ENCODE results near the gene BIRC7. TPM values are rescaled to one million over a fixed set of nuclear protein-coding genes. Genes with fewer than 3 reads are reported as not detected.

BIRC7 gene
- total and polyA plus RNA-seq, 2 donors (not counting 3 experiments of a cell fraction or from before 2014, with no cell fraction given), result not detected

DNA sequence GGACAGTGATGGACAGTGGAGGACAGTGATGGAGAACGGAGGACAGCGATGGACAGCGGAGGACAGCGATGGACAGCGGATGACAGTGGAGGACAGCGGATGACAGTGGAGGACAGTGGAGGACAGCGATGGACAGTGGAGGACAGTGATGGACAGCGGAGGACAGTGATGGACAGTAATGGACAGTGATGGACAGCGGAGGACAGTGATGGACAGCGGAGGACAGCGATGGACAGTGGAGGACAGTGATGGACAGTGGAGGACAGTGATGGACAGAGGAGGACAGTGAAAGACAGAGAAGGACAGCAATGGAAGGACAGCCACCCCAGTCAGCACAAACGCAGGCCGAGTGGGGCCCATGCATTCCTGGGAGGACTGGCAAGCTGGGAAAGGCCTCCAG lies 21.9 kb downstream of the BIRC7 start:
- H3K27me3 ChIP-seq (ENCODE audit: control insufficient read depth in 2 of 2, insufficient read depth in 2 of 2, low read length in 2 of 2), result peaks cover 37 to 41% of the 10 kb centered on the region in 2 experiments
- H3K4me1 ChIP-seq (ENCODE audit: control insufficient read depth, extremely low read depth, insufficient read depth, low read length), result no peaks in the 10 kb centered on the region
- FAIRE-seq (no peak), DNase-seq (ENCODE audit: low read depth, low spot score) (no peak)
- H3K9me3 ChIP-seq (replicated peaks; ENCODE audit: control insufficient read depth, insufficient read depth, low read length), result no peaks in the 10 kb centered on the region
- no peaks in the 10 kb centered on the region for H4K20me1 ChIP-seq (replicated peaks; ENCODE audit: control insufficient read depth, extremely low read depth, insufficient read depth, low read length)
- ChIA-PET POLR2A (no interaction called here), CTCF (interaction anchor here (2.4 kb wide), 1 partner anchor 34 kb away, joined by 9 read pairs; no protein-coding TSS in a partner anchor)
- no peaks in the 10 kb centered on the region for H3K79me2 ChIP-seq (ENCODE audit: control insufficient read depth, insufficient read depth, low read length)
- H3K36me3 ChIP-seq (ENCODE audit: control insufficient read depth in 2 of 2, extremely low read depth in 1 of 2, insufficient read depth in 2 of 2, low read length in 2 of 2), result no peaks in the 10 kb centered on the region
- BruUV-seq (replicated peaks), result no TSS peak
- no peaks in the 10 kb centered on the region for H3K9me1 ChIP-seq (replicated peaks; ENCODE audit: control insufficient read depth, extremely low read depth, insufficient read depth, low read length)
- no peak overlapping the region for H3K4me3 ChIP-seq (replicated peaks in 1 of 3; ENCODE audit: insufficient read depth in 1 of 3, low read depth in 1 of 3, low read length in 3 of 3)
- H3K9ac ChIP-seq (replicated peaks; ENCODE audit: extremely low read depth, insufficient read depth, low read length), result no peak overlapping the region
- no peak overlapping the region for H2AFZ ChIP-seq (ENCODE audit: low read depth, low read length)
- no peak overlapping the region for H3K27ac ChIP-seq (ENCODE audit: insufficient read depth, low read depth, low read length)
- dilution Hi-C loops (cut with MboI; ENCODE audit: extremely low pct_ligation_motif_present, low sequenced_read_pairs) (no loop called here), intact Hi-C loops (cut with micrococcal nuclease) (no loop called here)
- no peak for TF ChIP-seq POLR2AphosphoS5 (IDR thresholded peaks at IDR 0.05; ENCODE audit: insufficient read depth, low read depth, low read length)
- H3K4me2 ChIP-seq (ENCODE audit: insufficient read depth, low read length), result no peak overlapping the region

DNA sequence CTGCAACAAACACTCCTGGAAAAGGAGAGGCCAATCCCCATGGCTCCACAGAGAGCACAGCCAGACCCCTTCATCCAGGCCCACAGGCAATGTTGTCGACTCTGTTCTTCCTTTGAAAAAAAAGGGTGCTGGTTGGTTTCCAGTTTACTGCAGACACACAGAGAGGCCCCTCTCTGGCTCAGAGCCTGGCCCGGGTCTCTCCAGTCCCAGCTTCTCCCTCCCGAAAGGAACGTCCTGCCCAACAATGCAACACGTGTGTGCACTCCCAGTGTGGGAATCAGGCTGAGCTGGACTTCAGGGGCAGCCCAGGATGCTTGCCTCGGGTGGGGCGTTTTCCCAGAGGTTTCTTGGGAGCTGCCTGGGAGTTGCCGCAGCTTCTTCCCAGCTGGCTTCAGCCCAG lies 23.1 kb downstream of the BIRC7 start:
- no peak overlapping the region for H3K9ac ChIP-seq (replicated peaks; ENCODE audit: extremely low read depth, insufficient read depth, low read length)
- TF ChIP-seq, protein P1, sequence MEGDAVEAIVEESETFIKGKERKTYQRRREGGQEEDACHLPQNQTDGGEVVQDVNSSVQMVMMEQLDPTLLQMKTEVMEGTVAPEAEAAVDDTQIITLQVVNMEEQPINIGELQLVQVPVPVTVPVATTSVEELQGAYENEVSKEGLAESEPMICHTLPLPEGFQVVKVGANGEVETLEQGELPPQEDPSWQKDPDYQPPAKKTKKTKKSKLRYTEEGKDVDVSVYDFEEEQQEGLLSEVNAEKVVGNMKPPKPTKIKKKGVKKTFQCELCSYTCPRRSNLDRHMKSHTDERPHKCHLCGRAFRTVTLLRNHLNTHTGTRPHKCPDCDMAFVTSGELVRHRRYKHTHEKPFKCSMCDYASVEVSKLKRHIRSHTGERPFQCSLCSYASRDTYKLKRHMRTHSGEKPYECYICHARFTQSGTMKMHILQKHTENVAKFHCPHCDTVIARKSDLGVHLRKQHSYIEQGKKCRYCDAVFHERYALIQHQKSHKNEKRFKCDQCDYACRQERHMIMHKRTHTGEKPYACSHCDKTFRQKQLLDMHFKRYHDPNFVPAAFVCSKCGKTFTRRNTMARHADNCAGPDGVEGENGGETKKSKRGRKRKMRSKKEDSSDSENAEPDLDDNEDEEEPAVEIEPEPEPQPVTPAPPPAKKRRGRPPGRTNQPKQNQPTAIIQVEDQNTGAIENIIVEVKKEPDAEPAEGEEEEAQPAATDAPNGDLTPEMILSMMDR (IDR thresholded peaks at IDR 0.05; ENCODE audit: extremely low read depth in 1 of 2, insufficient read depth in 1 of 2, low read depth in 1 of 2, low read length in 2 of 2), result no peak
- no peak for TF ChIP-seq POLR2A (IDR thresholded peaks at IDR 0.05; ENCODE audit: low read depth, low read length)
- TF ChIP-seq FOS (IDR thresholded peaks at IDR 0.05; ENCODE audit: borderline replicate concordance, insufficient read depth, low read length), result no peak
- no peak for TF ChIP-seq GATA2 (IDR thresholded peaks at IDR 0.05; ENCODE audit: insufficient read depth, insufficient read length, low read depth, low read length)
- no peak for TF ChIP-seq JUN (IDR thresholded peaks at IDR 0.05; ENCODE audit: borderline replicate concordance, insufficient read depth, insufficient read length, low read depth)
- no peak for TF ChIP-seq EZH2 (IDR thresholded peaks at IDR 0.05; ENCODE audit: borderline replicate concordance, low read depth, low read length, severe bottlenecking)
- no peak for TF ChIP-seq MYC (IDR thresholded peaks at IDR 0.05; ENCODE audit: low read depth, low read length)
- TF ChIP-seq, protein P2, sequence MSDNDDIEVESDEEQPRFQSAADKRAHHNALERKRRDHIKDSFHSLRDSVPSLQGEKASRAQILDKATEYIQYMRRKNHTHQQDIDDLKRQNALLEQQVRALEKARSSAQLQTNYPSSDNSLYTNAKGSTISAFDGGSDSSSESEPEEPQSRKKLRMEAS (IDR thresholded peaks at IDR 0.05; ENCODE audit: insufficient read depth, insufficient read length), result no peak
- no peaks in the 10 kb centered on the region for H3K9me3 ChIP-seq (replicated peaks; ENCODE audit: control insufficient read depth, insufficient read depth, low read length)
- dilution Hi-C loops (cut with MboI; ENCODE audit: extremely low pct_ligation_motif_present, low sequenced_read_pairs), result no loop called here
- no peaks in the 10 kb centered on the region for H3K36me3 ChIP-seq (ENCODE audit: control insufficient read depth in 2 of 2, extremely low read depth in 1 of 2, insufficient read depth in 2 of 2, low read length in 2 of 2)
- H3K79me2 ChIP-seq (ENCODE audit: control insufficient read depth, insufficient read depth, low read length), result no peaks in the 10 kb centered on the region
- peaks cover 28 to 31% of the 10 kb centered on the region in 2 experiments for H3K27me3 ChIP-seq (ENCODE audit: control insufficient read depth in 2 of 2, insufficient read depth in 2 of 2, low read length in 2 of 2)
- H3K27ac ChIP-seq (ENCODE audit: insufficient read depth, low read depth, low read length), result no peak overlapping the region
- no peak for DNase-seq (ENCODE audit: low read depth, low spot score)
- no peaks in the 10 kb centered on the region for H3K4me1 ChIP-seq (ENCODE audit: control insufficient read depth, extremely low read depth, insufficient read depth, low read length)
- no TSS peak for BruUV-seq (replicated peaks)
- ChIA-PET POLR2A (no interaction called here), CTCF (interaction anchor here (0.7 to 2.4 kb wide), 2 partner anchors 9 to 35 kb away, joined by 3 to 9 read pairs; no protein-coding TSS in a partner anchor)
- H3K9me1 ChIP-seq (replicated peaks; ENCODE audit: control insufficient read depth, extremely low read depth, insufficient read depth, low read length), result no peaks in the 10 kb centered on the region
- no peaks in the 10 kb centered on the region for H4K20me1 ChIP-seq (replicated peaks; ENCODE audit: control insufficient read depth, extremely low read depth, insufficient read depth, low read length)
- intact Hi-C loops (cut with micrococcal nuclease), result no loop called here
- H3K4me3 ChIP-seq (replicated peaks in 1 of 3; ENCODE audit: insufficient read depth in 1 of 3, low read depth in 1 of 3, low read length in 3 of 3), result no peak overlapping the region
- FAIRE-seq, result no peak
- H2AFZ ChIP-seq (ENCODE audit: low read depth, low read length), result no peak overlapping the region
- no peak overlapping the region for H3K4me2 ChIP-seq (ENCODE audit: insufficient read depth, low read length)

All from endothelial cell of umbilical vein (primary cell).